H9 (cell line): ENCODE measurements around the gene NPTXR. TPM values are rescaled to one million over a fixed set of nuclear protein-coding genes. Genes with fewer than 3 reads are reported as not detected.

Experiments
- DNase-seq: peaks from one replicate; pipeline ENCODE4 v3.0.0-alpha.2; 2017
- H2AFZ ChIP-seq: one replicate; pipeline ENCODE4 v1.6.1; 2013; ENCODE audit warnings: mild to moderate bottlenecking, low read length, control low read depth, moderate library complexity
- H2AK5ac ChIP-seq: 2 replicates; pipeline ENCODE4 v1.6.1; 2013; ENCODE audit warnings: low read length, control low read depth, mixed read lengths; ENCODE audit not compliant: insufficient read length
- H2BK120ac ChIP-seq: one replicate; pipeline ENCODE4 v1.6.1; 2013; ENCODE audit warnings: low read depth, mild to moderate bottlenecking, low read length, control low read depth, inconsistent platforms; ENCODE audit not compliant: poor library complexity, severe bottlenecking
- H2BK12ac ChIP-seq: 2 replicates; pipeline ENCODE4 v1.6.1; 2013; ENCODE audit warnings: low read length, control low read depth, mixed read lengths, low read depth; ENCODE audit not compliant: insufficient read length
- H2BK15ac ChIP-seq: 2 replicates; pipeline ENCODE4 v1.6.1; 2013; ENCODE audit warnings: low read depth, low read length, control low read depth
- H2BK20ac ChIP-seq: one replicate; pipeline ENCODE4 v1.6.1; 2013; ENCODE audit warnings: low read depth, mild to moderate bottlenecking, low read length, control low read depth, inconsistent platforms; ENCODE audit not compliant: poor library complexity, severe bottlenecking
- H2BK5ac ChIP-seq: 2 replicates; pipeline ENCODE4 v1.6.1; 2013; ENCODE audit warnings: low read length, control low read depth, mixed read lengths; ENCODE audit not compliant: insufficient read length
- H3K14ac ChIP-seq: 2 replicates; pipeline ENCODE4 v1.6.1; 2013; ENCODE audit warnings: low read length, control low read depth; ENCODE audit not compliant: insufficient read depth
- H3K18ac ChIP-seq: 2 replicates; pipeline ENCODE4 v1.6.1; 2013; ENCODE audit warnings: low read depth, mild to moderate bottlenecking, mixed read lengths, low read length, control low read depth; ENCODE audit not compliant: insufficient read length
- H3K23ac ChIP-seq: 2 replicates; pipeline ENCODE4 v1.6.1; 2013; ENCODE audit warnings: low read length, control low read depth, mixed read lengths, low read depth; ENCODE audit not compliant: insufficient read length
- H3K23me2 ChIP-seq: 2 replicates; pipeline ENCODE4 v1.6.1; 2013; ENCODE audit warnings: low read depth, mild to moderate bottlenecking, mixed read lengths, low read length, control low read depth; ENCODE audit not compliant: insufficient read length, poor library complexity, severe bottlenecking
- H3K27ac ChIP-seq: 2 replicates; pipeline ENCODE4 v1.5.1; 2013; ENCODE audit warnings: low read length, control low read depth, mixed read lengths, low read depth; ENCODE audit not compliant: insufficient read length
- H3K27me3 ChIP-seq: 2 replicates; pipeline ENCODE4 v1.6.1; 2013; ENCODE audit warnings: low read length, control low read depth, inconsistent platforms; ENCODE audit not compliant: insufficient read depth
- H3K4ac ChIP-seq: 2 replicates; pipeline ENCODE4 v1.6.1; 2013; ENCODE audit warnings: low read depth, mild to moderate bottlenecking, control low read depth, inconsistent platforms, low read length, moderate library complexity
- H3K4me1 ChIP-seq: 2 replicates; pipeline ENCODE4 v1.6.1; 2013; ENCODE audit warnings: low read length, control low read depth, inconsistent platforms; ENCODE audit not compliant: insufficient read depth
- H3K4me2 ChIP-seq: 2 replicates; pipeline ENCODE4 v1.6.1; 2013; ENCODE audit warnings: low read length, control low read depth, mixed read lengths; ENCODE audit not compliant: insufficient read length, insufficient read depth
- H3K56ac ChIP-seq: 2 replicates; pipeline ENCODE4 v1.6.1; 2013; ENCODE audit warnings: low read depth, mild to moderate bottlenecking, mixed read lengths, low read length, control low read depth; ENCODE audit not compliant: insufficient read length
- H3K79me1 ChIP-seq: 2 replicates; pipeline ENCODE4 v1.6.1; 2013; ENCODE audit warnings: low read depth, mild to moderate bottlenecking, moderate library complexity, low read length, control low read depth, inconsistent platforms; ENCODE audit not compliant: insufficient read depth, poor library complexity, severe bottlenecking
- H3K79me2 ChIP-seq: 2 replicates; pipeline ENCODE4 v1.6.1; 2013; ENCODE audit warnings: low read length, control low read depth, inconsistent platforms; ENCODE audit not compliant: insufficient read depth
- H3K9ac ChIP-seq: 2 replicates; pipeline ENCODE4 v1.6.1; 2013; ENCODE audit warnings: low read length, control low read depth, mixed read lengths; ENCODE audit not compliant: insufficient read length; ENCODE audit errors: extremely low read depth
- H3K9me3 ChIP-seq: one replicate; pipeline ENCODE4 v1.6.1; 2013; ENCODE audit warnings: low read depth, low read length, inconsistent platforms; ENCODE audit not compliant: control insufficient read depth
- H3T11ph ChIP-seq: one replicate; pipeline ENCODE4 v1.6.1; 2013; ENCODE audit warnings: mild to moderate bottlenecking, low read length, control low read depth, inconsistent platforms
- H4K20me1 ChIP-seq: one replicate; pipeline ENCODE4 v1.6.1; 2013; ENCODE audit not compliant: control insufficient read depth, insufficient read length, insufficient read depth
- H4K5ac ChIP-seq: 2 replicates; pipeline ENCODE4 v1.6.1; 2013; ENCODE audit warnings: low read depth, mild to moderate bottlenecking, mixed read lengths, low read length, control low read depth; ENCODE audit not compliant: insufficient read length
- H4K8ac ChIP-seq: replicated peaks from 2 replicates; pipeline ENCODE4 v1.6.1; 2013; ENCODE audit warnings: low read length, control low read depth, mixed read lengths, low read depth; ENCODE audit not compliant: insufficient read length
- H4K91ac ChIP-seq: 2 replicates; pipeline ENCODE4 v1.6.1; 2013; ENCODE audit warnings: low read depth, mild to moderate bottlenecking, moderate library complexity, mixed read lengths, low read length, control low read depth; ENCODE audit not compliant: insufficient read length
- H3K27ac Mint-ChIP-seq, 3 experiments: 2 replicates in 2 of 3; 3 replicates in 1 of 3; pipeline ENCODE4 v1.8.0; 2020 to 2021; ENCODE audit warnings: mixed read lengths in 3 of 3, mild to moderate bottlenecking in 1 of 3, moderate library complexity in 1 of 3
- H3K27me3 Mint-ChIP-seq: 2 replicates; pipeline ENCODE4 v1.8.0; 2021; ENCODE audit warnings: low read depth, mild to moderate bottlenecking, moderate library complexity, mixed read lengths
- H3K36me3 Mint-ChIP-seq, 3 experiments: 2 replicates in 2 of 3; 3 replicates in 1 of 3; pipeline ENCODE4 v1.8.0; 2020 to 2021; ENCODE audit warnings: low read depth in 3 of 3, mixed read lengths in 3 of 3; ENCODE audit not compliant: insufficient read depth in 1 of 3
- H3K4me1 Mint-ChIP-seq, 2 experiments: 2 replicates each; pipeline ENCODE4 v1.8.0; 2020; ENCODE audit warnings: mixed read lengths in 2 of 2
- H3K4me3 Mint-ChIP-seq, 2 experiments: 2 replicates in 1 of 2; 3 replicates in 1 of 2; pipeline ENCODE4 v1.8.0; 2020 to 2021; ENCODE audit warnings: mild to moderate bottlenecking in 2 of 2, mixed read lengths in 2 of 2, moderate library complexity in 1 of 2
- H3K9me3 Mint-ChIP-seq, 2 experiments: 2 replicates in 1 of 2; 3 replicates in 1 of 2; pipeline ENCODE4 v1.8.0; 2020; ENCODE audit warnings: mild to moderate bottlenecking in 2 of 2, mixed read lengths in 2 of 2, moderate library complexity in 1 of 2
- CTCF ChIP-seq: fragments of 200-600 bp; sonication (generic); conservative IDR thresholded peaks from 3 replicates; pipeline ENCODE4 v1.8.0; 2021; ENCODE audit warnings: antibody characterized with exemption, mild to moderate bottlenecking
- WGBS: extraction: QIAGEN DNeasy Blood & Tissue Kit; methylation state at CpG from one replicate; pipeline ENCODE4 v1.1.7; 2013; ENCODE audit warnings: missing lambda C conversion rate, low lambda C conversion rate, mixed read lengths; ENCODE audit not compliant: insufficient read length; ENCODE audit errors: extremely low coverage; 5-methylcytosine and 5-hydroxymethylcytosine counted together
- total RNA-seq: library from RNA; stranded (reverse); gene quantifications from 2 replicates; pipeline ENCODE4 v1.2.1, GENCODE V29; 2021

The NPTXR gene
- total RNA-seq, 1 experiment from 2014 or later = 8.1 TPM

DNA sequence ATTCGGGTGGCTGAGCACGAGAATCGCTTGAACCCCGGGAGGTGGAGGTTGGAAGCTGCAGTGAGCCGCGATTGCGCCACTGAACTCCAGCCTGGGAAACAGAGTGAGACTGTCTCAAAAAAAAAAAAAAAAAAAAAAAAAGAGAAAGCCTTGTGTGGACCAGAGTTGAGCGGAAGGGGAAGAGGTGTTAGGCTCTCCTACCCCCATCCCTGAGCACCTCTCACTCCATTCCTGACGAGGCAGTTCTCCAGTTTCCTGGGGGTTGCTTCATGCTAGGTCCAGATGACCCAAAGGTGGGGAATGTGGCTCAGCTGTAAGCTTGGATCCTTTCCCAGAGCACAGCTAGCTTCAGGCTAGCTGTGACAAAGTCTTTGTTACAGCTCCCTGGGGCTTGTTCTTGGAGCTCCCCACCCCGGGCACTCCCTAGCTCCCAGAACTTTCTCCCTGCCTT, 41.1 kb downstream of the NPTXR start:
- peak overlapping the region; percentile 46 for H3K4me2 ChIP-seq
- H3K27me3 ChIP-seq = no peaks in the 10 kb centered on the region
- H3K9ac ChIP-seq = no peak overlapping the region

More for the DNA sequence above, 41.1 kb downstream of the NPTXR start:
- peaks cover 0 to 2% (median 0%) of the 10 kb centered on the region in 3 experiments; a peak in 2 of 7 replicates for H3K36me3 Mint-ChIP-seq
- H2BK20ac ChIP-seq = no peak overlapping the region
- no peak overlapping the region for H3K27ac Mint-ChIP-seq
- no peaks in the 10 kb centered on the region for H4K20me1 ChIP-seq
- no peak overlapping the region for H2AK5ac ChIP-seq
- H3K4ac ChIP-seq = no peak overlapping the region
- no peak overlapping the region for H4K8ac ChIP-seq
- no peak overlapping the region for H4K5ac ChIP-seq
- H3K79me2 ChIP-seq = no peaks in the 10 kb centered on the region
- H3K27me3 Mint-ChIP-seq = peaks cover 49% of the 10 kb centered on the region
- H3K14ac ChIP-seq = no peak overlapping the region
- peaks cover 3% of the 10 kb centered on the region for H3K23me2 ChIP-seq
- H2AFZ ChIP-seq = no peak overlapping the region
- H2BK120ac ChIP-seq = no peak overlapping the region
- H3K79me1 ChIP-seq = no peaks in the 10 kb centered on the region
- H2BK12ac ChIP-seq = no peak overlapping the region
- H3T11ph ChIP-seq = no peak overlapping the region
- H3K9me3 ChIP-seq = no peaks in the 10 kb centered on the region
- H3K23ac ChIP-seq = no peak overlapping the region
- H3K4me3 Mint-ChIP-seq = peak overlapping the region; percentile 70 to 81; a peak in 3 of 5 replicates
- peaks cover 2 to 7% of the 10 kb centered on the region in 2 experiments; a peak in 2 of 5 replicates for H3K9me3 Mint-ChIP-seq
- H2BK5ac ChIP-seq = no peak overlapping the region
- H4K91ac ChIP-seq = no peak overlapping the region
- H3K4me1 Mint-ChIP-seq = peaks cover 5 to 12% of the 10 kb centered on the region in 2 experiments; a peak in 2 of 4 replicates
- peak; percentile 43 for DNase-seq
- WGBS = no CpG with 5 or more reads among the region's 10 CpGs
- no peak overlapping the region for H3K56ac ChIP-seq
- H2BK15ac ChIP-seq = no peak overlapping the region
- no peaks in the 10 kb centered on the region for H3K4me1 ChIP-seq
- no peak for TF ChIP-seq CTCF
- no peak overlapping the region for H3K27ac ChIP-seq
- no peak overlapping the region for H3K18ac ChIP-seq
